Ascending aorta (tissue), 2 donors: ENCODE measurements around the gene DSTN. TPM values are rescaled to one million over a fixed set of nuclear protein-coding genes. Genes with fewer than 3 reads are reported as not detected.

Experiments used
- DNase-seq, 2 donors: peaks; one replicate each; pipeline ENCODE4 v3.0.0-alpha.2; 2019; ENCODE audit warnings: low spot score in 2 of 2
- H3K27ac ChIP-seq, 2 donors: fragments of 200-600 bp; sonication (generic); one replicate each; pipeline ENCODE4 v1.5.1; 2016 to 2017; ENCODE audit warnings: mild to moderate bottlenecking in 1 of 2
- H3K27me3 ChIP-seq: fragments of 200-600 bp; sonication (generic); one replicate; pipeline ENCODE4 v1.5.1; 2017
- H3K36me3 ChIP-seq, 2 donors: fragments of 200-600 bp; sonication (generic); one replicate each; pipeline ENCODE4 v1.5.1; 2016
- H3K4me1 ChIP-seq, 2 donors: fragments of 200-600 bp; sonication (generic); one replicate each; pipeline ENCODE4 v1.5.1; 2016 to 2017; ENCODE audit warnings: mild to moderate bottlenecking in 1 of 2
- H3K4me3 ChIP-seq, 2 donors: fragments of 200-600 bp; sonication (generic); one replicate each; pipeline ENCODE4 v1.5.1; 2016 to 2017; ENCODE audit warnings: mild to moderate bottlenecking in 1 of 2
- H3K9me3 ChIP-seq, 2 donors: fragments of 200-600 bp; sonication (generic); one replicate each; pipeline ENCODE4 v1.5.1; 2016
- intact Hi-C: fragments of 100-400 bp; cut with DNase I; formaldehyde crosslinking; loops from one replicate; pipeline ENCODE4 v1.15.1; 2023
- total RNA-seq: library from RNA; depleted of rRNA; stranded (reverse); fragments of >200 nt; gene quantifications from one replicate; pipeline ENCODE4 v1.1.0, GENCODE V29; 2016
- TF ChIP-seq, protein P1 (sequence below), 3 experiments: fragments of 200-600 bp in 2 of 3; fragments of 450-650 bp in 1 of 3; sonication (generic) in 2 of 3; IDR thresholded peaks; one replicate each; pipeline ENCODE4 v1.5.1; 2016 to 2019; ENCODE audit warnings: antibody characterized with exemption in 3 of 3, mild to moderate bottlenecking in 1 of 3, moderate library complexity in 1 of 3

Gene DSTN
- total RNA-seq, 1 donor from 2014 or later = 452 TPM

DNA sequence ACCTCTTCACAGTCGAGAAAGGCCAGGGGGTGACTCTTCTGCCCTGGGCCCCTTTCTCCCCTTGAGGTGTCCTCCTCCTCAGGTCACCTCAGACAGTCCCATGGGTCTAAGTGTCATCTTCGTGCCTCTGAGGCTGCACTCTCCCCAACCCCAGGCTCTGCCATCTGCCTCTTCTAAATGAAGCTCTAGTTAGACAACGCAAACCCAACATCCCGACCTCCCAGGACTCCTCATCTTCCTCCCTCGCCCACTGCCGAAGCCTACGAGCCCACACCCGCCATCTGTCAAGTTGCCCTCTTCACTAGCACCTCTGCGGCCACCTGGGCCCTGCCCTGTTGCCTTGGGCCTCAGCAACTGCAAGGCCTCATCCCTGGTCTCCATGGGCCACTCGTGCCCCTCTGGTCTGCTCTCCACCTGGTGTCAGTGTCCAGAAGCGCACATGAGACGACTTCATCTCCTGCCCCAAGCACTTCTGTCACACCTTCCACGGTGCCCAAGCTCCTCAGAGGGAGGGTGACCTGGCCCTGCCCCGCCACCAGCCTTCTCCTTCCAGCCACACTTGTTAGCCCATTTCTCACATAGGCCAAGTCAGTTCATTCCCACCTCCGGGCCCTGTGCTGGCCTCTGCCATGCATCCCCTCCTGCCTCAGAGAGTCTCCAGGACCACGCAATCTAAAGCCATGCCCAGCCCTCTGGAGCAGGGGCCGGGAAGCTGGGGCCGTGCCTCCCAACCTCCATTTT is 58.4 kb downstream of the DSTN start:
- no peak overlapping the region for H3K4me3 ChIP-seq
- intact Hi-C loops = no loop called here
- H3K4me1 ChIP-seq = no peaks in the 10 kb centered on the region
- TF ChIP-seq, protein P1, sequence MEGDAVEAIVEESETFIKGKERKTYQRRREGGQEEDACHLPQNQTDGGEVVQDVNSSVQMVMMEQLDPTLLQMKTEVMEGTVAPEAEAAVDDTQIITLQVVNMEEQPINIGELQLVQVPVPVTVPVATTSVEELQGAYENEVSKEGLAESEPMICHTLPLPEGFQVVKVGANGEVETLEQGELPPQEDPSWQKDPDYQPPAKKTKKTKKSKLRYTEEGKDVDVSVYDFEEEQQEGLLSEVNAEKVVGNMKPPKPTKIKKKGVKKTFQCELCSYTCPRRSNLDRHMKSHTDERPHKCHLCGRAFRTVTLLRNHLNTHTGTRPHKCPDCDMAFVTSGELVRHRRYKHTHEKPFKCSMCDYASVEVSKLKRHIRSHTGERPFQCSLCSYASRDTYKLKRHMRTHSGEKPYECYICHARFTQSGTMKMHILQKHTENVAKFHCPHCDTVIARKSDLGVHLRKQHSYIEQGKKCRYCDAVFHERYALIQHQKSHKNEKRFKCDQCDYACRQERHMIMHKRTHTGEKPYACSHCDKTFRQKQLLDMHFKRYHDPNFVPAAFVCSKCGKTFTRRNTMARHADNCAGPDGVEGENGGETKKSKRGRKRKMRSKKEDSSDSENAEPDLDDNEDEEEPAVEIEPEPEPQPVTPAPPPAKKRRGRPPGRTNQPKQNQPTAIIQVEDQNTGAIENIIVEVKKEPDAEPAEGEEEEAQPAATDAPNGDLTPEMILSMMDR (IDR thresholded peaks at IDR 0.05) = no peak
- peak overlapping the region in 1 of 2 donors; percentile 30 for H3K27ac ChIP-seq
- H3K9me3 ChIP-seq = no peaks in the 10 kb centered on the region
- H3K36me3 ChIP-seq = peaks cover 86 to 91% of the 10 kb centered on the region in 2 donors
- no peaks in the 10 kb centered on the region for H3K27me3 ChIP-seq
- no peak for DNase-seq

- Histone ChIP-seq H3K4me1 (peaks cover 0 to 3% of the 10 kb centered on the region in 2 donors), H3K27me3 (no peaks in the 10 kb centered on the region), H3K9me3 (no peaks in the 10 kb centered on the region), H3K4me3 (no peak overlapping the region), H3K27ac (no peak overlapping the region), H3K36me3 (peaks cover 87 to 91% of the 10 kb centered on the region in 2 donors)
- TF ChIP-seq, protein P1 (IDR thresholded peaks at IDR 0.05) = no peak
- intact Hi-C loops = no loop called here
- DNase-seq = no peak
Observed at GRCh38 chr20:17629025-17629424, 59.1 kb downstream of the DSTN start.

- DNase-seq = no peak
- Histone ChIP-seq H3K27ac (no peak overlapping the region), H3K9me3 (no peaks in the 10 kb centered on the region), H3K36me3 (peaks cover 83 to 88% of the 10 kb centered on the region in 2 donors), H3K4me1 (peaks cover 2 to 9% of the 10 kb centered on the region in 2 donors), H3K27me3 (no peaks in the 10 kb centered on the region), H3K4me3 (no peak overlapping the region)
- intact Hi-C loops = no loop called here
- TF ChIP-seq, protein P1 (IDR thresholded peaks at IDR 0.05) = no peak
Observed at GRCh38 chr20:17629678-17630089, 59.8 kb downstream of the DSTN start.

DNA sequence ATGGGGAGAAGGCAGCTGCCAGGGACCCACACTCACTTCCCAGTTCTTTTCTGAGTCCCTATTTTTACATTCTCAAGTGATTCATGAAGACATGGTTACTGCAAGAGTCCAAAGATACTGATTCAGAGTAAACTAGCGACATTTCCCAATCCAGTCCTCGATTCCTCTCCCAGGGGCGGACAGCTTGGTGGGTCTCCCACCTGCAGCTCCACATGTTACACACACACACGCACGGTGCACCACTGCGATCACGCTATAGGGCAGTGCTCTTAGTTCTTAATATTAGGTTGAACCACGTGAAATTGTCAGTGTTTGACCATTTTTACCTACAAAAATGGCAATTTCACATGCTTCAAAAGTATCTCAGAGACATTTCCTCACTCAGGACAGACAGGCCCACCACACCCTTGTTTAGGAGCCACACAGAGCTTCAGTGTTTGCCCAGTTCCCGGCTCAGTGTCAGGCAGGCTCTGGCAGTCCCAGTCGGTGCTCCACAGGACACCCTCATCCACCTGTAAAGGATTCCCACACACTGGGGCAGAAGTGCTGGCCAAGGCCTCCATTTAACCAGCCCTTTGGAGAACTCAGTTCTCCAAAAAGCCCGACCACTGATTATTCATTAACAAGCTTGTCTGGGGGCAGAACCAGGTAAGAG is 60.4 kb downstream of the DSTN start:
- intact Hi-C loops = no loop called here
- peaks cover 8 to 15% of the 10 kb centered on the region in 2 donors for H3K4me1 ChIP-seq
- DNase-seq = no peak
- peaks cover 81 to 88% of the 10 kb centered on the region in 2 donors for H3K36me3 ChIP-seq
- no peaks in the 10 kb centered on the region for H3K9me3 ChIP-seq
- H3K4me3 ChIP-seq = no peak overlapping the region
- H3K27ac ChIP-seq = no peak overlapping the region
- no peaks in the 10 kb centered on the region for H3K27me3 ChIP-seq
- TF ChIP-seq, protein P1 (IDR thresholded peaks at IDR 0.05) = no peak

- TF ChIP-seq, protein P1 (IDR thresholded peaks at IDR 0.05) = no peak
- no peaks in the 10 kb centered on the region for H3K9me3 ChIP-seq
- H3K4me1 ChIP-seq = peaks cover 13 to 20% of the 10 kb centered on the region in 2 donors
- no peak overlapping the region for H3K4me3 ChIP-seq
- H3K27me3 ChIP-seq = no peaks in the 10 kb centered on the region
- no peak overlapping the region for H3K27ac ChIP-seq
- peaks cover 78 to 85% of the 10 kb centered on the region in 2 donors for H3K36me3 ChIP-seq
- intact Hi-C loops = no loop called here
- no peak for DNase-seq
Observed at GRCh38 chr20:17630806-17631195, 60.9 kb downstream of the DSTN start.
